GM12864 (cell line): ENCODE measurements around the gene COMMD9.

ENCODE experiments used
- DNase-seq: peaks from one replicate; pipeline ENCODE4 v3.0.0-alpha.2; 2011; ENCODE audit warnings: low read depth
- H3K4me3 ChIP-seq: 2 replicates; pipeline ENCODE4 v1.5.1; 2011; ENCODE audit warnings: mild to moderate bottlenecking, low read depth, low read length, control low read depth
- TF ChIP-seq, protein P1 (sequence below): IDR thresholded peaks from 2 replicates; pipeline ENCODE4 v1.5.1; 2011; ENCODE audit warnings: low read depth, mild to moderate bottlenecking, moderate library complexity, low read length, control low read depth, inconsistent platforms; ENCODE audit errors: missing control alignments

The COMMD9 gene

GRCh38 chr11:36317992-36318391, 28.8 kb upstream of the COMMD9 start:
- TF ChIP-seq, protein P1, sequence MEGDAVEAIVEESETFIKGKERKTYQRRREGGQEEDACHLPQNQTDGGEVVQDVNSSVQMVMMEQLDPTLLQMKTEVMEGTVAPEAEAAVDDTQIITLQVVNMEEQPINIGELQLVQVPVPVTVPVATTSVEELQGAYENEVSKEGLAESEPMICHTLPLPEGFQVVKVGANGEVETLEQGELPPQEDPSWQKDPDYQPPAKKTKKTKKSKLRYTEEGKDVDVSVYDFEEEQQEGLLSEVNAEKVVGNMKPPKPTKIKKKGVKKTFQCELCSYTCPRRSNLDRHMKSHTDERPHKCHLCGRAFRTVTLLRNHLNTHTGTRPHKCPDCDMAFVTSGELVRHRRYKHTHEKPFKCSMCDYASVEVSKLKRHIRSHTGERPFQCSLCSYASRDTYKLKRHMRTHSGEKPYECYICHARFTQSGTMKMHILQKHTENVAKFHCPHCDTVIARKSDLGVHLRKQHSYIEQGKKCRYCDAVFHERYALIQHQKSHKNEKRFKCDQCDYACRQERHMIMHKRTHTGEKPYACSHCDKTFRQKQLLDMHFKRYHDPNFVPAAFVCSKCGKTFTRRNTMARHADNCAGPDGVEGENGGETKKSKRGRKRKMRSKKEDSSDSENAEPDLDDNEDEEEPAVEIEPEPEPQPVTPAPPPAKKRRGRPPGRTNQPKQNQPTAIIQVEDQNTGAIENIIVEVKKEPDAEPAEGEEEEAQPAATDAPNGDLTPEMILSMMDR, result no peak
- no peak overlapping the region for H3K4me3 ChIP-seq
- no peak for DNase-seq

- H3K4me3 ChIP-seq, result no peak overlapping the region
- DNase-seq, result no peak
- TF ChIP-seq, protein P1, result no peak
These were observed 26.8 kb upstream of the COMMD9 start for GRCh38 chr11:36316049-36316448.

- no peak for DNase-seq
- no peak overlapping the region for H3K4me3 ChIP-seq
- TF ChIP-seq, protein P1, result no peak
These were observed 25.2 kb upstream of the COMMD9 start for GRCh38 chr11:36314434-36314767.

GRCh38 chr11:36313750-36314433, 24.7 kb upstream of the COMMD9 start:
- no peak for DNase-seq
- TF ChIP-seq, protein P1, result no peak

DNA sequence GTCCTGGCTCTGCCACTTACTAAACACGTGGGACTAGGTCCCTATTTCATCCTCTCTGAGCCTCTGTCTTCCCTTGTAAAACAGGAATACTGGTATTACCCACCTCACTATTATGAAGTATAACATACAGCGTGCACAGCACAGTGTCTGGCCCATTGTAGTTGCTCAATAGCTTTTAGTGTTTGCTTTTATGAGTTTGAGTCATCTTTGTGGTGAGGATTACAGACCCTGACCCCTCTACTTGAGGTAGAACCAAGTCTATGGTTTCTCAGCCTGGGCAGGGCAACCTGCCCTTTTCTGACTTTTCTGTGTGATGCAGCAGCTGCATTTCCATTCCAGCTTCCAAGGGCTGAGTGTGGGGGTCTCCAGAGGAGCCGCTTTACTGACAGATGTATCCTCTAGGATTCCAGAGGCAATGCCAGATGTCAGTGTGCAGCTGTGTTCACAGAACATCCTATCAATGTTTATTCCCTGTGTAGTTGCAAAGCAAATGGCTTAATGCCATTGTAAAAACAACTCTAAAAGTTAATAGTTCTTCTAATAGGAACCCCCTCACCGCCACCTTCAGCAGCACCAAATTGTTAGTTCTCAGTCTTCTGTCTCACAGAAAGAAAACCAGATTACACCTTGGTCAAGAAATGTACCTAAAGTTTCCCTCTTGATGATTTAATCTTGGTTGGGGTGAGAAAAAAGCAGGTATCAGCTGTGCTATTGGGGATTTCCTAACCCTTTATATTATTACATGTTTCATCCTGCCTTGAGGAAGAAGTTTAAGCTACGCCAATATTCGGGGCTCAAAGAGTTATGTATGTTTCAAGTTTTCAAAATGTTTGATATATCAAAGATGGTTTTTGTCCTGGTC, 23.6 kb upstream of the COMMD9 start:
- no peak overlapping the region for H3K4me3 ChIP-seq
- TF ChIP-seq, protein P1, result no peak
- DNase-seq, result no peak

More at GRCh38 chr11:36313750-36314433, 24.7 kb upstream of the COMMD9 start:
- no peak overlapping the region for H3K4me3 ChIP-seq

DNA sequence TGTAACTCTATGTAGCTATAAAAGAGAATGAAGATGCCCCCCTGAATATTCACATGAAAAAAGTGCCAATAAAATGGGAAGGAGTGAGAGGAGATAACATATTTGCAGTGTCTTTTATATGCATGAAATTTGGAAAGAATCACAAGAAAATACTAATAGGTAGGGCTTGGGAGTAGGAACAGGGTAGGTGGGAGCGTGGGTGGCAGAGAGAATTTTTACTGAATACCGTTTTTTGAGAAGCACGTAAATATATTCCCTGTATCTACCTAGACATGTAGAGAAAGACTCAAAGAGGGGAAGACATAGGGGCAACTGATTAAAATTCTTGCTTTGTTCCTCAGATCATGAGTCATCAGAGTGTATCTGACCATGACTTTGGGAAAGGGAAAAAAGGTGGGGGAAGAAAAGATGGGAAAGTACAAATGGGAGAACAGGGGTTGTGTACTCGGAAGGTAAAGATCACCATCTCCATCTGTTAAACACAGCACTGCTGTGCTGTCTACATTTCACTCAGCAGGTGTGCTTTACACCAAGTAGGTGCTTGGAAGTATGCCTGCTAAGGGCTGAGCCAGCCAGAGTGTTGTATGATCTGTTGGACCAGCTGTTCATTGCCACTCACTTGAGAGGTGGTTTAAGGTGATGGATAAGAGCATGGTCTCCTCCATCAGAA, 22.8 kb upstream of the COMMD9 start:
- TF ChIP-seq, protein P1, result no peak
- DNase-seq, result no peak
- no peak overlapping the region for H3K4me3 ChIP-seq
